ENCODE results near the gene MORC1. TPM values are rescaled to one million over a fixed set of nuclear protein-coding genes. Genes with fewer than 3 reads are reported as not detected.
A peak's percentile ranks its signal among the peaks of the same experiment; 100 is the strongest.

Gene MORC1
- total RNA-seq, 3 donors from 2014 or later, result not detected

GRCh38 chr3:109045271-109046040, 72.5 kb downstream of the MORC1 start:
- Histone ChIP-seq H3K36me3 (ENCODE audit: low read depth) (no peaks in the 10 kb centered on the region), H3K4me3 (no peak overlapping the region), H3K4me1 (ENCODE audit: low read depth) (no peaks in the 10 kb centered on the region), H3K9me3 (no peaks in the 10 kb centered on the region)
- no peak for TF ChIP-seq CTCF (IDR thresholded peaks at IDR 0.05)
- DNase-seq (peak in 1 of 3 donors; percentile 1), ATAC-seq (no peak)
- intact Hi-C loops (cut with DNase I, micrococcal nuclease), result no loop called here

DNA sequence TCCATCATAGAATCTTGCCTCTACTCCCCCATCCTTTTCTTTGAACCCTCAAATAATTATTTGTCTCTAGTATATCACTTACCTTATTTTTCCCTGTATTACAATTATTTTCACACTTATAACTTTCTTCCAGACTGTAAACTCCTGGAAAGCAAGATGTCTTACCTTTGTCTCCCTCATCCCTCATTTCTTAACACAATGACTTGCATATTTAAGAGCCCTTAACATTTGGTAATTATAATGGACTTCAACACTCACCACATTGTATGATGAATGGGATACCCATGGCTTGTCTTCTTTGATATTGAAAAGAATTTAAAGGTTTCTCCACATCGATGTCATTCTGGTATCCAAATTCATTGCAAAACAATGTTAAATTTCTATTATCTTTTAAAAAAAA, 82.9 kb downstream of the MORC1 start:
- no peak for ATAC-seq
- intact Hi-C loops (cut with DNase I, micrococcal nuclease), result no loop called here
- DNase-seq, result no peak
- H3K4me1 ChIP-seq (ENCODE audit: low read depth), result no peaks in the 10 kb centered on the region
- H3K4me3 ChIP-seq, result no peak overlapping the region
- H3K36me3 ChIP-seq (ENCODE audit: low read depth), result no peaks in the 10 kb centered on the region
- no peak for TF ChIP-seq CTCF (IDR thresholded peaks at IDR 0.05)
- no peaks in the 10 kb centered on the region for H3K9me3 ChIP-seq

- Histone ChIP-seq H3K4me3 (no peak overlapping the region), H3K36me3 (ENCODE audit: low read depth) (no peaks in the 10 kb centered on the region), H3K9me3 (no peaks in the 10 kb centered on the region), H3K4me1 (ENCODE audit: low read depth) (no peaks in the 10 kb centered on the region)
- intact Hi-C loops (cut with DNase I, micrococcal nuclease), result no loop called here
- ATAC-seq, result no peak
- no peak for TF ChIP-seq CTCF (IDR thresholded peaks at IDR 0.05)
- no peak for DNase-seq
These were observed 84.8 kb downstream of the MORC1 start for GRCh38 chr3:109033000-109033660.

GRCh38 chr3:109028753-109029152, 89.2 kb downstream of the MORC1 start:
- Histone ChIP-seq H3K4me3 (no peak overlapping the region), H3K36me3 (ENCODE audit: low read depth) (no peaks in the 10 kb centered on the region), H3K4me1 (ENCODE audit: low read depth) (no peaks in the 10 kb centered on the region), H3K9me3 (no peaks in the 10 kb centered on the region)
- DNase-seq (no peak), ATAC-seq (no peak)
- TF ChIP-seq CTCF (IDR thresholded peaks at IDR 0.05), result no peak
- intact Hi-C loops (cut with DNase I, micrococcal nuclease), result no loop called here

DNA sequence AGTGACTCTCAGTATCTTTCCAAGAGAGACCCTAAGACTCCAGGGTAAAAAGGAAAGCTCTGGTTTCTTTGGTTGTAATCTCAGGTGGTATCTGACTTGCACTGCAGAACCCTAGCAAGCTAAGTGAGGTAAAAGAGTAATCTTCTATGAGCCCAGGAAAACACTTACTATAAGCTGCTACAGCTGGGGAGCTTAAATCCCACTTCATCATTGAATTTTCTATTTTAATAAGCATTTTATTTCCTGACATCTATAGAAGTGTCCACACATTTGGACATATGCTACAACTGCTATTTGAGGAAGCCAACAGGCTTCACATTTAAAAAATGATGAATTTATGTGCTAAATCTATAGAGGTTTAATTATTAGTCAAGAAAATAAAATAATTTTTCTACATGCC, 91.1 kb downstream of the MORC1 start:
- DNase-seq (no peak), ATAC-seq (no peak)
- Histone ChIP-seq H3K36me3 (ENCODE audit: low read depth) (no peaks in the 10 kb centered on the region), H3K4me1 (ENCODE audit: low read depth) (no peaks in the 10 kb centered on the region), H3K4me3 (no peak overlapping the region), H3K9me3 (no peaks in the 10 kb centered on the region)
- no peak for TF ChIP-seq CTCF (IDR thresholded peaks at IDR 0.05)
- intact Hi-C loops (cut with DNase I, micrococcal nuclease), result no loop called here

Measured in mucosa of descending colon (tissue), 3 donors.